Peyer's patch (tissue), 4 donors: ENCODE data around the gene OR10X1.

ENCODE experiments used
- CTCF ChIP-seq, 6 experiments: fragments of 450-650 bp in 4 of 6; fragments of 200-600 bp in 2 of 6; sonication (generic) in 1 of 6; IDR thresholded peaks; one replicate each; pipeline ENCODE4 v1.5.1; 2017 to 2019; ENCODE audit warnings: antibody characterized with exemption in 6 of 6, mild to moderate bottlenecking in 3 of 6, moderate library complexity in 1 of 6
- POLR2A ChIP-seq, 2 donors: fragments of 450-650 bp; IDR thresholded peaks; one replicate each; pipeline ENCODE4 v1.5.1; 2017; ENCODE audit warnings: antibody characterized with exemption in 2 of 2, mild to moderate bottlenecking in 2 of 2, moderate library complexity in 2 of 2

- TF ChIP-seq POLR2A (IDR thresholded peaks at IDR 0.05) (no peak), CTCF (IDR thresholded peaks at IDR 0.05) (no peak)
Measured at GRCh38 chr1:158547533-158547932, 32.2 kb downstream of the OR10X1 start.
